Measurements from ENCODE around the gene GRID2. TPM values are rescaled to one million over a fixed set of nuclear protein-coding genes. Genes with fewer than 3 reads are reported as not detected.
"Not testable (repeated sequence)": the region's sequence is repeated elsewhere in the genome, so short reads cannot be mapped to it uniquely, and the experiment has no call there.

Gene GRID2
- total and polyA plus RNA-seq, 4 donors, result under 0.01 to 0.02 TPM; not detected in 2

- 84% methylated on average over 6 of the region's 6 CpGs for WGBS
- not testable (repeated sequence) for H3K27ac ChIP-seq (ENCODE audit: low read depth in 1 of 2, low read length in 2 of 2); H3K9ac ChIP-seq (ENCODE audit: low read depth in 1 of 2, low read length in 2 of 2); H3K27me3 ChIP-seq (ENCODE audit: control insufficient read depth in 4 of 4, insufficient read depth in 4 of 4, low read length in 3 of 4); H3K36me3 ChIP-seq (ENCODE audit: control insufficient read depth in 4 of 4, insufficient read depth in 3 of 4, low read depth in 1 of 4, low read length in 3 of 4); H3K4me3 ChIP-seq (ENCODE audit: low read depth in 1 of 3, low read length in 3 of 3); H3K9me3 ChIP-seq (ENCODE audit: control insufficient read depth in 4 of 4, low read length in 3 of 4); DNase-seq (ENCODE audit: low spot score); H3K4me1 ChIP-seq (ENCODE audit: control insufficient read depth in 4 of 4, insufficient read depth in 4 of 4, low read length in 3 of 4)
Observed at GRCh38 chr4:93300780-93301555, 997.2 kb downstream of the GRID2 start.

GRCh38 chr4:93302310-93302709, 998.5 kb downstream of the GRID2 start:
- TF ChIP-seq HNF4A (conservative IDR thresholded peaks at IDR 0.05) (no peak), SP1 (IDR thresholded peaks at IDR 0.05) (no peak), FOXA1 (IDR thresholded peaks at IDR 0.05) (no peak)

GRCh38 chr4:93303440-93303839, 999.7 kb downstream of the GRID2 start:
- Histone ChIP-seq H3K4me3 (ENCODE audit: low read depth in 1 of 3, low read length in 3 of 3) (no peak overlapping the region), H3K27ac (ENCODE audit: low read depth in 1 of 2, low read length in 2 of 2) (no peak overlapping the region), H3K9me3 (ENCODE audit: control insufficient read depth in 4 of 4, low read length in 3 of 4) (no peaks in the 10 kb centered on the region), H3K27me3 (ENCODE audit: control insufficient read depth in 4 of 4, insufficient read depth in 4 of 4, low read length in 3 of 4) (no peaks in the 10 kb centered on the region), H3K36me3 (ENCODE audit: control insufficient read depth in 4 of 4, insufficient read depth in 3 of 4, low read depth in 1 of 4, low read length in 3 of 4) (no peaks in the 10 kb centered on the region), H3K4me1 (ENCODE audit: control insufficient read depth in 4 of 4, insufficient read depth in 4 of 4, low read length in 3 of 4) (no peaks in the 10 kb centered on the region), H3K9ac (ENCODE audit: low read depth in 1 of 2, low read length in 2 of 2) (no peak overlapping the region)
- 65% methylated on average over 2 of the region's 2 CpGs for WGBS
- DNase-seq (ENCODE audit: low spot score), result no peak
- TF ChIP-seq JUND (IDR thresholded peaks at IDR 0.05), result no peak
- no peak for TF ChIP-seq TAF1 (conservative IDR thresholded peaks at IDR 0.05)
- TF ChIP-seq ATF3 (IDR thresholded peaks at IDR 0.05), result no peak
- TF ChIP-seq NR2F2 (IDR thresholded peaks at IDR 0.05), result no peak
- no peak for TF ChIP-seq FOXA1 (IDR thresholded peaks at IDR 0.05)
- TF ChIP-seq CTCF (IDR thresholded peaks at IDR 0.05; ENCODE audit: low read depth, low read length, missing input control), result no peak
- no peak for TF ChIP-seq RXRA (IDR thresholded peaks at IDR 0.05)
- no peak for TF ChIP-seq MAX (IDR thresholded peaks at IDR 0.05)
- no peak for TF ChIP-seq ZBTB33 (IDR thresholded peaks at IDR 0.05)
- no peak for TF ChIP-seq RAD21 (IDR thresholded peaks at IDR 0.05)
- no peak for TF ChIP-seq EGR1 (IDR thresholded peaks at IDR 0.05; ENCODE audit: low read depth in 2 of 2)

More at GRCh38 chr4:93302310-93302709, 998.5 kb downstream of the GRID2 start:
- Histone ChIP-seq H3K4me3 (ENCODE audit: low read depth in 1 of 3, low read length in 3 of 3) (no peak overlapping the region), H3K27me3 (ENCODE audit: control insufficient read depth in 4 of 4, insufficient read depth in 4 of 4, low read length in 3 of 4) (no peaks in the 10 kb centered on the region), H3K27ac (ENCODE audit: low read depth in 1 of 2, low read length in 2 of 2) (no peak overlapping the region), H3K9ac (ENCODE audit: low read depth in 1 of 2, low read length in 2 of 2) (no peak overlapping the region), H3K4me1 (ENCODE audit: control insufficient read depth in 4 of 4, insufficient read depth in 4 of 4, low read length in 3 of 4) (no peaks in the 10 kb centered on the region), H3K9me3 (ENCODE audit: control insufficient read depth in 4 of 4, low read length in 3 of 4) (no peaks in the 10 kb centered on the region), H3K36me3 (ENCODE audit: control insufficient read depth in 4 of 4, insufficient read depth in 3 of 4, low read depth in 1 of 4, low read length in 3 of 4) (no peaks in the 10 kb centered on the region)
- DNase-seq (ENCODE audit: low spot score), result no peak
- WGBS, result 92% methylated on average over 4 of the region's 4 CpGs

Measured in liver (tissue), 9 donors.